ENCODE data around the gene TNKS1BP1.

The TNKS1BP1 gene

DNA sequence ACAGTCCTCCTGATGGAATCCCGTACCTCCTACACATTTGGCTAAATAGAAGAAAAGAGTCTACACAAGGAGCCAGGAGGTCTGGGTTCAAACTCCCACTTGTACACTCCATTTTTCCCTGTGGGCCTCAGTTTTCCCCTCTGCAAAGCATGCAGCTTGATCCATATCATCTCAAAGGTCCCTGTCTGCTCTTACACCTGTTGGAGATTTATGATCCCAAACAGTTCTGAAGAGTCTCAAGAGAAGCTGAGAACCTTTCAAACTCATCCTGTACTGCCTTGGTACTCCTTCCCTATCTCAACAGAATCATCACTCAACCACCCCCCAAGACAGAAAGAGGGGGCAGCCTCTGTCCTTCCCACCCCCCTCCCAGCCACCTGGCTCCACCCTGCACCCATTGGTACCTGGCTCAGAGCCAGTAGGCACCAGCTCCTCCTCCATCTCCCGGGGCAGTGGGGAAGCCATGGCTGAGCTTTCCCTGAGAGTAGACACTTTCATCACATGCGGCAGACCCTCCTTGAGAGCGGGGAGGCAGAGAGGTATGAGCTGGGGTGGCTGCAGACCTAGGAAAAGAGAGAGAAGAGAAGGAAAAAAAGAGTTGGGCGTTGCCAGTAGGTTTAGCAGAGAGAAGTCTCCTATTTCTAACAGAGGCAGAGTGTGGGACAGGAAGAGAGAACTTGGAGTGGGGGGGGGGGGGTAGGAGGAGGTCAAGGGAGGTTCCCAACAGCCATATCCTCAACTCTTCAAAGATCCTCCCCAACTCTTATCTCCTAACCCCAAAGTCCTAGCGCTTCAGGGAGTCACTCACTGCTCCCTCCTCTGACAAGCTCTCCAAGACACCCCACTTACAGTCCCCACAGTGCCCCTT is 3.1 kb downstream of the TNKS1BP1 start:
- Histone ChIP-seq H3K9me3 (ENCODE audit: control insufficient read depth, low read length) (no peaks in the 10 kb centered on the region), H3K36me3 (ENCODE audit: control insufficient read depth, insufficient read depth, low read length) (peaks cover 36% of the 10 kb centered on the region), H3K4me3 (ENCODE audit: insufficient read depth, low read depth, low read length) (no peak overlapping the region), H3K27me3 (ENCODE audit: control insufficient read depth, insufficient read depth, low read length, poor library complexity, severe bottlenecking) (no peaks in the 10 kb centered on the region), H3K4me1 (ENCODE audit: control insufficient read depth, insufficient read depth, low read length) (peaks cover 31% of the 10 kb centered on the region), H3K27ac (ENCODE audit: insufficient read depth, low read depth, low read length, poor library complexity, severe bottlenecking) (no peak overlapping the region)
- WGBS, 2 experiments, result 86 to 88% methylated on average over 6 of the region's 6 CpGs

DNA sequence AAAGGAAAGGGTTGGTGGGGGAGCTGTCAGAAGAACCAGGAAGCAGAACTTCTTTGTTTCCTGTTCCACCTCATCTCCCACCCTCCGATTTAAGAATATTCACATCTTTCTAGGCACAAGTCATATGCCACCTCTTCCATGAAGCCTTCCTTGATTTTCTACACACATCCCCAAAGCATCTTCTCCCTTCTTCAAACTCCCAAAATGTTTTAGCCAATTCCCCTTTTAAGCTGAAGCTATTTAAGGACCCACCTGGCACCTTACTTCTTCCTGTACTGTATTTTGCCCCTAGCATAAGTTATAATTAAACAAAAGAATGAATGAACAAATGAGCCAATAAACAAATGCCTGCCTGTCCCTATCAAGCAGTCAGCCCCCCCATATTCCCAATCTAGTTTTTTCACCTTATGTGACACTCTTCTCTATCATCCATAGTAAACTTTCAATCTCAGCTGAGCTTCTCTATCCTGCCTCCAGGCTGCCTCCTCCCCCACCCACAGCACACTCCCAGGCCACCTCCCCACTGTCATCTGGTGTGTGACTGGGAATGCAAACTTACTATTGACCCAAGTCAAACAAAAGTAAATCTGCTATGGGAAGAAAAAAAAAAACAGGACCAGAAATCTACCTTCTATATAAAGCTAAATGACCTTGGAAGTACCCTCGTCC is 3.9 kb downstream of the TNKS1BP1 start:
- Histone ChIP-seq H3K4me3 (ENCODE audit: insufficient read depth, low read depth, low read length) (no peak overlapping the region), H3K4me1 (ENCODE audit: control insufficient read depth, insufficient read depth, low read length) (peaks cover 28% of the 10 kb centered on the region), H3K27ac (ENCODE audit: insufficient read depth, low read depth, low read length, poor library complexity, severe bottlenecking) (no peak overlapping the region), H3K27me3 (ENCODE audit: control insufficient read depth, insufficient read depth, low read length, poor library complexity, severe bottlenecking) (no peaks in the 10 kb centered on the region), H3K36me3 (ENCODE audit: control insufficient read depth, insufficient read depth, low read length) (peaks cover 29% of the 10 kb centered on the region), H3K9me3 (ENCODE audit: control insufficient read depth, low read length) (no peaks in the 10 kb centered on the region)
- 94 to 98% methylated on average over 2 of the region's 2 CpGs for WGBS, 2 experiments

DNA sequence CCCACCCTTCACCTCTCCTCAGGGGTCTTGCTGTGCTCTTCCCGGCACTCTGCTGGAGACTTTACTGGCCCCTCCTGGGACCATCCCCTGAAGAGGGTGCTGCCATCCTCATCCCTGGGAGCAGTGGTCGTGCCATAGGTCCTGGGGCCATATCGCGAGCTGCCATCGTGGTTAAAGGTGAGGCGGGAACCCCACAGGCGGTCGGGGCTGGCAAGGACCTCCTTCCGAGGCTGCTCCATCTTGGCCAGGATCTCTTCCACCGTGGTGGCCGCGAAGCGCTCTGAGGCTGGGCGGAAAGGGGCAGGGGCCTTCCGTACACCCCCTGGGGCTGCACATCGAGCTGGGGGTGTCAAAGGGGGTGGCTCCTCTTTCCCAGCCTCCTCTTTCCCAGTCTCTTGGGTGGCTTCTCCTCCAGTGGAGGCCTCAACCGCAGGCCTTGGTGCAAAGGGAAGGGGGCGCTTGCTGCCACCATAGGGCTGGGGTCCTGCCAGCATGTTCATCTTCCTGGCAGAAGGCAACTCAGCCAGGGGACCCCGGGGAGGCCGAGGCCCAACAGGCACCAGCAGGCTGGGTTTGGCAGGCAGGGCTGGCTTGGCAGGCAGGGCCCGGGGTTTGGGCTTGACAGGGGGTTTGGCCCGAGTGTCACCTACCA is 4.6 kb downstream of the TNKS1BP1 start:
- Histone ChIP-seq H3K4me1 (ENCODE audit: control insufficient read depth, insufficient read depth, low read length) (peaks cover 22% of the 10 kb centered on the region), H3K4me3 (ENCODE audit: insufficient read depth, low read depth, low read length) (no peak overlapping the region), H3K36me3 (ENCODE audit: control insufficient read depth, insufficient read depth, low read length) (peaks cover 27% of the 10 kb centered on the region), H3K9me3 (ENCODE audit: control insufficient read depth, low read length) (no peaks in the 10 kb centered on the region), H3K27me3 (ENCODE audit: control insufficient read depth, insufficient read depth, low read length, poor library complexity, severe bottlenecking) (no peaks in the 10 kb centered on the region), H3K27ac (ENCODE audit: insufficient read depth, low read depth, low read length, poor library complexity, severe bottlenecking) (no peak overlapping the region)
- WGBS, 2 experiments, result 96% methylated on average over 22 of the region's 22 CpGs

DNA sequence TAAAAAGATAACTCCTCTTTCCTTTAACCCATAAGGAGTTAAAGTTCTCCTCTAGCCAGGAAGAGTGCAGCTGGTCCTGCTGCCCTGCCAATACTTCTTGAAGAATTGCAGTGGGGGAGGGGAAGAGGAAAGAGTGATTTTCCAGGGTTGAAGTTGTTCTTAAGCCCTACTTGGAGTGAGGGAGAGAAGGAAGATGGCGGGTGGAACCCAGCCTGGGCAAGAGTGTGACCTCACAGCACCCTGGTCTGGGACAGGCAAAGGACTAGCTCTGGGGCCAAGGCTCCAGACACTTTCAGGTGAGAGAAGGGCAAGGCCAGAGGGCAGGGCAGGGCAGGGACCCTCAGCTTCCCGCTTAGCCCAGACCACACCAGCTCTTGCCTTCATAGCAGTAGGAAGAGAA is 6.6 kb downstream of the TNKS1BP1 start:
- Histone ChIP-seq H3K36me3 (ENCODE audit: control insufficient read depth, insufficient read depth, low read length) (peaks cover 34% of the 10 kb centered on the region), H3K4me3 (ENCODE audit: insufficient read depth, low read depth, low read length) (no peak overlapping the region), H3K9me3 (ENCODE audit: control insufficient read depth, low read length) (no peaks in the 10 kb centered on the region), H3K27me3 (ENCODE audit: control insufficient read depth, insufficient read depth, low read length, poor library complexity, severe bottlenecking) (no peaks in the 10 kb centered on the region), H3K4me1 (ENCODE audit: control insufficient read depth, insufficient read depth, low read length) (peaks cover 15% of the 10 kb centered on the region), H3K27ac (ENCODE audit: insufficient read depth, low read depth, low read length, poor library complexity, severe bottlenecking) (no peak overlapping the region)
- WGBS, 2 experiments, result 91 to 95% methylated on average over 2 of the region's 2 CpGs

DNA sequence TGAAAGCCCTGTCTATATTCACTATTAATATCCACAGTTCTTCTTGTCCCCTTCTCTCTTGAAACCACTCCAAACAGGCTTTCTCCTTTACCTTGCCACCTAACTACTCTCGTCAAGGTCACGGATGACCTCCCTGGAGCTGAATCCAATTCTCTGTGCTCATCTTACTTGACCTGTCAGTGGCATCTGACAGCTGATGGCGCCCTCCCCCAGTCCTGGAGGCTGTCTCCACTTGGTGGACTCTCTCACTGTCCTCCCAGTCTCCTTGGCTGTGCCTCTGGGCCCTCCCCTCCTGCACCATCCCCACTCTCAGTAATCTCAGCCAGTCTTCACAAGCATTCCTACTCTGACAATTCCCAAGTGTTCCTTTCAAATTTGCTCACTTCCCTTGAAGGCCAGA is 8.7 kb downstream of the TNKS1BP1 start:
- Histone ChIP-seq H3K4me1 (ENCODE audit: control insufficient read depth, insufficient read depth, low read length) (peaks cover 6% of the 10 kb centered on the region), H3K36me3 (ENCODE audit: control insufficient read depth, insufficient read depth, low read length) (peaks cover 43% of the 10 kb centered on the region), H3K27ac (ENCODE audit: insufficient read depth, low read depth, low read length, poor library complexity, severe bottlenecking) (no peak overlapping the region), H3K27me3 (ENCODE audit: control insufficient read depth, insufficient read depth, low read length, poor library complexity, severe bottlenecking) (no peaks in the 10 kb centered on the region), H3K9me3 (ENCODE audit: control insufficient read depth, low read length) (no peaks in the 10 kb centered on the region), H3K4me3 (ENCODE audit: insufficient read depth, low read depth, low read length) (no peak overlapping the region)
- WGBS, 2 experiments, result 79 to 81% methylated on average over 3 of the region's 3 CpGs

DNA sequence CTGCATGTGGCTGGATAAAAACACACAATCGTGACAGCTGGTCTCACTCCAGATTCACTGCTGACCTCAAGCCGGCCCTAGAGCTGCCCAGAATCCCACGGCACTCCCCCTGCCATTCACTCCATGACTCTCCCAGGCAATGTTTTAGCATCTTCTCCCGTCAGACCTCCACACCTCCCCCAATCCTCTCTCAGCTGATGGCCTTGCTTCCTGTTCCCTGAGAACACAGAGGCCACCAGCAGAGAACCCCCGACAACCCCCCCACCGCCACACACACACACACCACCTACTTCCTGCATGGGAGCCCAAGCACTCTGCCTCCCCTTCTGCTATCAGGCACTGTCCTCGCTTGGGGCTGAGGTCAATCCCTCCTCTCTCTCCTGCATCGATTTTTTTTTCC is 9.3 kb downstream of the TNKS1BP1 start:
- Histone ChIP-seq H3K27ac (ENCODE audit: insufficient read depth, low read depth, low read length, poor library complexity, severe bottlenecking) (no peak overlapping the region), H3K9me3 (ENCODE audit: control insufficient read depth, low read length) (no peaks in the 10 kb centered on the region), H3K27me3 (ENCODE audit: control insufficient read depth, insufficient read depth, low read length, poor library complexity, severe bottlenecking) (no peaks in the 10 kb centered on the region), H3K4me1 (ENCODE audit: control insufficient read depth, insufficient read depth, low read length) (peaks cover 6% of the 10 kb centered on the region), H3K36me3 (ENCODE audit: control insufficient read depth, insufficient read depth, low read length) (peaks cover 41% of the 10 kb centered on the region), H3K4me3 (ENCODE audit: insufficient read depth, low read depth, low read length) (no peak overlapping the region)
- 56 to 64% methylated on average over 8 of the region's 8 CpGs for WGBS, 2 experiments

DNA sequence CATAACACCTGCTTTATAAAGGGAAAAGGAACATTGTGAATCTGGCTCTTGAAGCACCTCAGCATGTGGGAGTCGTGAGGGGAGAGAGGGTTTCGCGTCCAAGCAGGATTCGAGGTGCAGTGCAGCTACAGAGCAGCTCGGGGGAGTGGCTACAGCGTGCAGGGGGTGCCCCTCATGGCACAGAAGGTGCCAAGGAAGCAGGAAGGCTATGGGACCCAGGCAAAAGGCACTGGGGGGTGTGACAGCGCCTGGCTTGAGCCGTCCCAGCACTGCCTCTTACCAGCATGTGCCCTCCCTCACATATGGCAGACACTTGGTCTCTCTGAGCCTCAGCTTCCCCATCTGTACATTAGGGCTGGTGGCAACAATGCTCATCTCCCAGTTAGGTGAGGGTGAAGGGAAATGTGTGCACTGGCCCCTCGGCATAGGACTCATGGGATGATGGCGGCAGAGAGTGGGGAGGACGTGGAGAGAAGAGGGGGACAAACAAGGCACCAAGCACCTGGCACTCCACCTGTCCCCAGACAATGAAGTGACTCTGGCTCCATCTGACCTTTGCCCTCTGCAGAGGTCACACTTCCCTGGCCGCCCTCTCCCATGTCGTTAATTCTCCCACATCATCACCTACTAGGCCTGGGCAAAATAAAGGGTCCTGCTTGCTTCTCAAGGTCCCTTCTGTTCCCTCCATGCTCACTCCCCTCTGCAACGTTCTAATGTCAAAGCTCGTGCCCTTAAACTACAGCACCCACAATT is 10.4 kb downstream of the TNKS1BP1 start:
- Histone ChIP-seq H3K27me3 (ENCODE audit: control insufficient read depth, insufficient read depth, low read length, poor library complexity, severe bottlenecking) (no peaks in the 10 kb centered on the region), H3K4me1 (ENCODE audit: control insufficient read depth, insufficient read depth, low read length) (peaks cover 6% of the 10 kb centered on the region), H3K4me3 (ENCODE audit: insufficient read depth, low read depth, low read length) (no peak overlapping the region), H3K27ac (ENCODE audit: insufficient read depth, low read depth, low read length, poor library complexity, severe bottlenecking) (no peak overlapping the region), H3K9me3 (ENCODE audit: control insufficient read depth, low read length) (no peaks in the 10 kb centered on the region), H3K36me3 (ENCODE audit: control insufficient read depth, insufficient read depth, low read length) (peaks cover 45% of the 10 kb centered on the region)
- 88 to 89% methylated on average over 15 of the region's 15 CpGs for WGBS, 2 experiments

DNA sequence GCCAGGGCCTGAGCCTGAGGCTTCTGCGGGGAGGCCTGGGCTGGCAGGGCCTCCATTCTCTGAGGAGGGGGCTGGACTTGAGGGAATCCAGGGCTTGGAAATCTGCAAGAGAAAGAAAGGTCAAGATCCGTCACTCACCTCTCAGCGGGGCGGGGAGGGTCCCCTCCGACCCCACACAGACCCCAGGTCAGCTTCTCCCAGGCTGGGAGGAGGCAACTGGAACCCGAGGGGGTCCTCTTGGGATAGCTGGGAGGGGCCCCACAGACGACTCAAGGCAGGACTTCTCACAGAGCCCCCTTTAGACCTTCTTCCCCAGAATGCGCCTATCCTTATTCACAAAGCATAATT is 11.0 kb downstream of the TNKS1BP1 start:
- Histone ChIP-seq H3K4me1 (ENCODE audit: control insufficient read depth, insufficient read depth, low read length) (peaks cover 6% of the 10 kb centered on the region), H3K9me3 (ENCODE audit: control insufficient read depth, low read length) (no peaks in the 10 kb centered on the region), H3K4me3 (ENCODE audit: insufficient read depth, low read depth, low read length) (no peak overlapping the region), H3K27ac (ENCODE audit: insufficient read depth, low read depth, low read length, poor library complexity, severe bottlenecking) (no peak overlapping the region), H3K36me3 (ENCODE audit: control insufficient read depth, insufficient read depth, low read length) (peaks cover 52% of the 10 kb centered on the region), H3K27me3 (ENCODE audit: control insufficient read depth, insufficient read depth, low read length, poor library complexity, severe bottlenecking) (no peaks in the 10 kb centered on the region)
- 53 to 63% methylated on average over 8 of the region's 8 CpGs for WGBS, 2 experiments

DNA sequence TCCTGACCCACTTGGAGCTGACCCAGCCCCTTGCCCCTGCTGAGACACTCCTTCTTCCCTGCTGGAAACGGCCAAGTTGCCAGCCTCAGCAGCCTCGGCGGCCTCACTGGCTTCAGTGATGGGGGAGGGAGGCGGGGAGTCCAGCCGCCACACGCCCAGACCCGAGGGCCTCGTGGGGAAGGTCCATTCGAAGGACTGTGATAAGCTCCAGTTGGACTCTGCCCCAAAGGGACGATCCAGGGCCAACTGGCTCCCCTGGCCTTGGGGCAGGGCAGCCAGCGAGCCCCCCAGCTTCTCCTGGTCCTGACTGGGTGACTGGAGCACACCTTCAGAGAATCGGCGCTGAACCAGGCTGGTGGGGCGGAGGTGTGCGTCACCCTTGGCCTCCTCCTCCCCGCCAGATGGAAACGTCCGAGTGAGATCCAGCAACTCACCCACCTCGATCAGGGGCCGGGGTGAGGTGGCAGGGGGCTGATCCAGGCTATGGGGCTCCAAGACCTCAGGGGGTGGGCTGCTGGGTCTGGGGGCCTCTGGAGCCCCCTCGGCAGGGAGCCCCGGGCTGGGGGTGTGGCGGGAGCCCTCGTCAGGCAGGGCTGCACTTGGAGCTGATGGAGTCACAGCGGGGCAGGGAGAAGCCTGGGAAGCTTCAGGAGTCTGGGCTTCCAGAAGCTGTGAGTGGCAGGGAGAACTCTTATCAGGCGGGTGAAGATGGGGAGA is 11.5 kb downstream of the TNKS1BP1 start:
- no peak overlapping the region for H3K4me3 ChIP-seq (ENCODE audit: insufficient read depth, low read depth, low read length)
- no peaks in the 10 kb centered on the region for H3K9me3 ChIP-seq (ENCODE audit: control insufficient read depth, low read length)
- H3K27me3 ChIP-seq (ENCODE audit: control insufficient read depth, insufficient read depth, low read length, poor library complexity, severe bottlenecking), result no peaks in the 10 kb centered on the region
- H3K4me1 ChIP-seq (ENCODE audit: control insufficient read depth, insufficient read depth, low read length), result peaks cover 6% of the 10 kb centered on the region
- H3K36me3 ChIP-seq (ENCODE audit: control insufficient read depth, insufficient read depth, low read length), result peaks cover 50% of the 10 kb centered on the region
- H3K27ac ChIP-seq (ENCODE audit: insufficient read depth, low read depth, low read length, poor library complexity, severe bottlenecking), result no peak overlapping the region
- 86 to 88% methylated on average over 26 of the region's 26 CpGs for WGBS, 2 experiments

Measured in ectodermal cell (in vitro differentiated cells).